Measurements from ENCODE around the gene GRIN2A. TPM values are rescaled to one million over a fixed set of nuclear protein-coding genes. Genes with fewer than 3 reads are reported as not detected.

Gene GRIN2A
- total and polyA plus RNA-seq, 2 of the 8 experiments (the other 6 are each of a cell fraction or from before 2014, with no cell fraction given): 0.18 to 1.8 TPM

- TF ChIP-seq TAF7 (optimal IDR thresholded peaks at IDR 0.05; ENCODE audit: borderline replicate concordance, low read depth, low read length) (no peak), CHD1 (IDR thresholded peaks at IDR 0.05; ENCODE audit: low read depth, low read length) (no peak), RBBP5 (IDR thresholded peaks at IDR 0.05; ENCODE audit: borderline replicate concordance, low read depth, low read length) (no peak), MAFK (IDR thresholded peaks at IDR 0.05; ENCODE audit: low read depth, low read length) (no peak), EGR1 (IDR thresholded peaks at IDR 0.05; ENCODE audit: borderline replicate concordance, low read depth, low read length) (no peak), SP1 (IDR thresholded peaks at IDR 0.05; ENCODE audit: low read depth, low read length) (no peak)
These were observed 78.5 kb downstream of the GRIN2A start (continued) for GRCh38 chr16:10103700-10104099.
